A549 (cell line): ENCODE data around the gene AAK1. TPM values are rescaled to one million over a fixed set of nuclear protein-coding genes. Genes with fewer than 3 reads are reported as not detected.

Experiments used
- ATAC-seq, 2 experiments: fragments of 200-7000 bp in 1 of 2; fragments of >200 bp in 1 of 2; cut with Nextera tagmentation in 1 of 2; cut with Tn5 transposase in 1 of 2; 3 replicates each; pipeline versions ENCODE4 v1.8.0 to v1.9.1; 2018 to 2020; ENCODE audit warnings: mild to moderate bottlenecking in 1 of 2, moderate library complexity in 1 of 2
- CTCF ChIA-PET: fragments of 300-600 bp; sonication (Branson Sonifier 250); formaldehyde crosslinking; extraction: SDS; loops from one replicate; lab custom pipeline; 2021; ENCODE audit warnings: antibody characterized with exemption, inconsistent platforms; lab: Yijun Ruan, JAX
- POLR2A ChIA-PET: fragments of 350-600 bp; formaldehyde crosslinking; extraction: SDS; loops from one replicate; lab custom pipeline; 2021; ENCODE audit warnings: antibody characterized with exemption, inconsistent platforms; lab: Yijun Ruan, JAX
- DNase-seq, 2 experiments: peaks; one replicate each; pipeline versions ENCODE4 v3.0.0 to v3.0.0-alpha.2; 2011 to 2016; ENCODE audit warnings: low read depth in 1 of 2, low spot score in 1 of 2
- FAIRE-seq: peaks from 2 replicates; lab custom pipeline; 2011; peaks lifted over from hg19 to GRCh38; lab: Jason Lieb, UNC
- H3K27ac ChIP-seq, 2 experiments: fragments of >200 bp; sonication (Bioruptor Twin); formaldehyde crosslinking; 3 replicates each; pipeline ENCODE4 v1.5.1; 2016 to 2017
- H3K4me1 ChIP-seq: fragments of >200 bp; sonication (Bioruptor Twin); formaldehyde crosslinking; 3 replicates; pipeline ENCODE4 v1.6.1; 2016
- H3K4me2 ChIP-seq: fragments of >200 bp; sonication (Bioruptor Twin); formaldehyde crosslinking; 3 replicates; pipeline ENCODE4 v1.6.1; 2016
- H3K4me3 ChIP-seq: fragments of >200 bp; sonication (Bioruptor Twin); formaldehyde crosslinking; 3 replicates; pipeline ENCODE4 v1.5.1; 2016
- H3K9me3 ChIP-seq: fragments of >200 bp; sonication (Bioruptor Twin); formaldehyde crosslinking; 3 replicates; pipeline ENCODE4 v1.6.1; 2016
- BCL3 ChIP-seq: fragments of >200 bp; sonication (Bioruptor Twin); formaldehyde crosslinking; IDR thresholded peaks from 3 replicates; pipeline ENCODE4 v1.6.1; 2016
- BHLHE40 ChIP-seq: IDR thresholded peaks from 2 replicates; pipeline ENCODE4 v1.6.1; 2012; ENCODE audit warnings: low read depth, low read length, inconsistent platforms
- CBX8 ChIP-seq: fragments of 200-600 bp; sonication (generic); IDR thresholded peaks from 2 replicates; pipeline ENCODE4 v1.6.1; 2016
- CHD4 ChIP-seq: fragments of 200-600 bp; sonication (generic); IDR thresholded peaks from 2 replicates; pipeline ENCODE4 v1.6.1; 2016; ENCODE audit warnings: antibody characterized with exemption, mild to moderate bottlenecking, borderline replicate concordance
- CTCF ChIP-seq: fragments of >200 bp; sonication (Bioruptor Twin); formaldehyde crosslinking; IDR thresholded peaks from 3 replicates; pipeline ENCODE4 v1.5.1; 2016
- ELK1 ChIP-seq: fragments of 150-350 bp; IDR thresholded peaks from 2 replicates; pipeline ENCODE4 v1.6.1; 2014; ENCODE audit warnings: low read depth, mild to moderate bottlenecking, low read length
- EP300 ChIP-seq, 2 experiments: fragments of >200 bp; sonication (Bioruptor Twin); formaldehyde crosslinking; IDR thresholded peaks; 2 replicates in 1 of 2; 3 replicates in 1 of 2; pipeline ENCODE4 v1.6.1; 2016 to 2017
- HEYL ChIP-seq: fragments of 250-450 bp; sonication (Bioruptor Pico); IDR thresholded peaks from 2 replicates; pipeline ENCODE4 v1.8.0; 2021; ENCODE audit warnings: mild to moderate bottlenecking, moderate library complexity
- JUNB ChIP-seq: fragments of >200 bp; sonication (Bioruptor Twin); formaldehyde crosslinking; IDR thresholded peaks from 2 replicates; pipeline ENCODE4 v1.6.1; 2016
- KDM1A ChIP-seq: fragments of 200-600 bp; sonication (generic); IDR thresholded peaks from 2 replicates; pipeline ENCODE4 v1.6.1; 2016; ENCODE audit warnings: low read depth, mild to moderate bottlenecking
- MAX ChIP-seq: IDR thresholded peaks from 2 replicates; pipeline ENCODE4 v1.6.1; 2012
- MAZ ChIP-seq: fragments of 150-350 bp; IDR thresholded peaks from 2 replicates; pipeline ENCODE4 v1.6.1; 2014; ENCODE audit warnings: antibody characterized with exemption, low read depth, low read length, borderline replicate concordance
- NPAS2 ChIP-seq: fragments of 250-450 bp; sonication (Bioruptor Pico); IDR thresholded peaks from 2 replicates; pipeline ENCODE4 v1.8.0; 2022; ENCODE audit warnings: mild to moderate bottlenecking, moderate library complexity, borderline replicate concordance
- RARB ChIP-seq: fragments of 250-450 bp; sonication (Bioruptor Pico); IDR thresholded peaks from 2 replicates; pipeline ENCODE4 v1.8.0; 2021; ENCODE audit warnings: mild to moderate bottlenecking, moderate library complexity
- RCOR1 ChIP-seq: fragments of 150-350 bp; IDR thresholded peaks from 2 replicates; pipeline ENCODE4 v1.6.1; 2014; ENCODE audit warnings: antibody characterized with exemption, low read length, low read depth
- RNF2 ChIP-seq: fragments of 200-600 bp; sonication (generic); IDR thresholded peaks from 2 replicates; pipeline ENCODE4 v1.6.1; 2016; ENCODE audit warnings: low read depth, mild to moderate bottlenecking, antibody characterized with exemption, moderate library complexity, borderline replicate concordance
- SMC3 ChIP-seq: fragments of >200 bp; sonication (Bioruptor Twin); formaldehyde crosslinking; IDR thresholded peaks from 3 replicates; pipeline ENCODE4 v1.6.1; 2018; ENCODE audit warnings: inconsistent platforms
- ZFP36 ChIP-seq: fragments of 450-650 bp; IDR thresholded peaks from 2 replicates; pipeline ENCODE4 v1.6.1; 2014; ENCODE audit warnings: borderline replicate concordance; ENCODE audit not compliant: partially characterized antibody
- ZNF302 ChIP-seq: fragments of 250-450 bp; sonication (Bioruptor Pico); IDR thresholded peaks from 2 replicates; pipeline ENCODE4 v1.9.0; 2021; ENCODE audit warnings: inconsistent platforms, mild to moderate bottlenecking, moderate library complexity
- WGBS: methylation state at CpG from one replicate; pipeline ENCODE4 v1.1.6; 2017; ENCODE audit errors: missing lambda C conversion rate; 5-methylcytosine and 5-hydroxymethylcytosine counted together
- polyA plus RNA-seq, 4 experiments: library from polyadenylated mRNA; depleted of rRNA in 3 of 4; stranded (reverse); fragments of >200 nt; fragmentation: RNase III in 1 of 4; extraction: RNeasy Plus Mini Kit Qiagen cat#74134 plus additional on column Dnase treatment in 1 of 4; gene quantifications; 2 replicates in 3 of 4; 3 replicates in 1 of 4; pipeline ENCODE4 v1.2.3, GENCODE V29; 2011 to 2017

Gene AAK1
- polyA plus RNA-seq, 2 of the 4 experiments (the other 2 are of a cell fraction): 15.9 to 25.7 TPM

GRCh38 chr2:69677914-69678313 is 34.4 kb upstream of the AAK1 start:
- peaks cover 29% of the 10 kb centered on the region for H3K4me1 ChIP-seq
- no peak for DNase-seq
- H3K9me3 ChIP-seq: no peaks in the 10 kb centered on the region
- H3K4me2 ChIP-seq: no peak overlapping the region
- CTCF ChIA-PET: no interaction called here
- POLR2A ChIA-PET: no interaction called here
- ATAC-seq: no peak
- no peak overlapping the region for H3K27ac ChIP-seq
- no peak overlapping the region for H3K4me3 ChIP-seq
- no peak for FAIRE-seq
- TF ChIP-seq MAZ: no peak
- no peak for TF ChIP-seq JUNB
- no peak for TF ChIP-seq NPAS2
- TF ChIP-seq CBX8: no peak
- WGBS: 82% methylated on average over 5 of the region's 5 CpGs

GRCh38 chr2:69676146-69676545 is 32.6 kb upstream of the AAK1 start:
- H3K27ac ChIP-seq: peak overlapping the region; percentile 39 to 52; a peak in 2 of 6 replicates

More at GRCh38 chr2:69676146-69676545, 32.6 kb upstream of the AAK1 start:
- no peak for ATAC-seq
- TF ChIP-seq RCOR1 (no peak), SMC3 (no peak), RNF2 (no peak), MAZ (no peak), ELK1 (no peak), RARB (no peak), KDM1A (no peak), CTCF (no peak), ZNF302 (CRISPR knock-in tag) (no peak), JUNB (no peak), ZFP36 (no peak), HEYL (CRISPR knock-in tag) (no peak), BCL3 (no peak), BHLHE40 (no peak), EP300 (IDR thresholded peaks at IDR 0.05) (no peak), CHD4 (no peak), MAX (no peak)
- Histone ChIP-seq H3K4me1 (peaks cover 23% of the 10 kb centered on the region), H3K4me3 (no peak overlapping the region), H3K9me3 (peaks cover 10% of the 10 kb centered on the region; the same call in 2 of the 3 replicates), H3K4me2 (peak overlapping the region; percentile 67)
- 71% methylated on average over 1 of the region's 1 CpG for WGBS
- FAIRE-seq: no peak
- ChIA-PET POLR2A (no interaction called here), CTCF (interaction anchor here (0.6 to 0.7 kb wide), 2 partner anchors 17 to 241 kb away, joined by 3 to 5 read pairs; no protein-coding TSS in a partner anchor)
- no peak for DNase-seq
